H1 (cell line): ENCODE measurements around the gene MTHFD1. TPM values are rescaled to one million over a fixed set of nuclear protein-coding genes. Genes with fewer than 3 reads are reported as not detected.

Experiments used
- CTCF ChIA-PET: fragments of 300-600 bp; sonication (Branson Sonifier 250); formaldehyde crosslinking; loops from one replicate; lab custom pipeline; 2021; ENCODE audit not compliant: partially characterized antibody; lab: Charles Lee
- POLR2A ChIA-PET: fragments of 300-600 bp; sonication (Branson Sonifier 250); formaldehyde crosslinking; loops from one replicate; lab custom pipeline; 2021; ENCODE audit warnings: inconsistent platforms; ENCODE audit not compliant: partially characterized antibody; lab: Charles Lee
- DNase-seq, 2 experiments: peaks; one replicate each; pipeline versions ENCODE4 v3.0.0 to v3.0.0-alpha.2; 2010 to 2022; ENCODE audit warnings: low spot score in 2 of 2, low read depth in 1 of 2, mixed read lengths in 1 of 2
- FAIRE-seq: peaks from 2 replicates; lab custom pipeline; 2011; peaks lifted over from hg19 to GRCh38; lab: Jason Lieb, UNC
- H2AFZ ChIP-seq: 2 replicates; pipeline ENCODE4 v1.8.1; 2012; ENCODE audit warnings: low read length, inconsistent platforms
- H2AK5ac ChIP-seq: 2 replicates; pipeline ENCODE4 v1.6.1; 2013; ENCODE audit warnings: low read depth, low read length
- H2BK120ac ChIP-seq: replicated peaks from 2 replicates; pipeline ENCODE3; 2013; ENCODE audit warnings: low read depth, low read length, inconsistent platforms
- H2BK12ac ChIP-seq: 2 replicates; pipeline ENCODE4 v1.6.1; 2013; ENCODE audit warnings: low read depth, low read length
- H2BK15ac ChIP-seq: 2 replicates; pipeline ENCODE4 v1.6.1; 2013; ENCODE audit warnings: low read length
- H2BK20ac ChIP-seq: 2 replicates; pipeline ENCODE4 v1.6.1; 2013; ENCODE audit warnings: low read length
- H2BK5ac ChIP-seq: 2 replicates; pipeline ENCODE4 v1.6.1; 2013; ENCODE audit warnings: low read depth, low read length
- H3K14ac ChIP-seq: 2 replicates; pipeline ENCODE4 v1.6.1; 2013; ENCODE audit warnings: inconsistent platforms; ENCODE audit not compliant: insufficient read length
- H3K18ac ChIP-seq: 2 replicates; pipeline ENCODE4 v1.6.1; 2013; ENCODE audit warnings: low read length; ENCODE audit errors: extremely low read depth
- H3K23ac ChIP-seq: 2 replicates; pipeline ENCODE4 v1.6.1; 2013; ENCODE audit warnings: inconsistent platforms; ENCODE audit not compliant: insufficient read length
- H3K23me2 ChIP-seq: 2 replicates; pipeline ENCODE4 v1.6.1; 2013; ENCODE audit warnings: low read depth, low read length
- H3K27ac ChIP-seq: 2 replicates; pipeline ENCODE4 v1.6.1; 2011; ENCODE audit warnings: low read depth, low read length, inconsistent platforms
- H3K27me3 ChIP-seq, 4 experiments: replicated peaks in 1 of 4; 1 replicate in 1 of 4; 2 replicates in 3 of 4; pipeline versions ENCODE4 v1.6.1 to v1.8.1; 2011 to 2013; ENCODE audit warnings: low read length in 3 of 4, mild to moderate bottlenecking in 3 of 4, inconsistent platforms in 2 of 4, mixed read lengths in 2 of 4, moderate library complexity in 1 of 4; ENCODE audit not compliant: control insufficient read depth in 3 of 4, insufficient read depth in 3 of 4; ENCODE audit errors: extremely low read depth in 1 of 4
- H3K36me3 ChIP-seq, 4 experiments: 2 replicates each; pipeline versions ENCODE4 v1.6.1 to v1.8.1; 2011 to 2013; ENCODE audit warnings: mild to moderate bottlenecking in 4 of 4, low read length in 3 of 4, moderate library complexity in 2 of 4, control low read depth in 1 of 4, inconsistent platforms in 1 of 4; ENCODE audit not compliant: insufficient read depth in 4 of 4, control insufficient read depth in 2 of 4
- H3K4ac ChIP-seq: replicated peaks from 2 replicates; pipeline ENCODE3; 2013; ENCODE audit warnings: low read length, low read depth, mixed read lengths, inconsistent platforms; ENCODE audit not compliant: insufficient read length
- H3K4me1 ChIP-seq, 4 experiments: replicated peaks in 1 of 4; 1 replicate in 1 of 4; 2 replicates in 3 of 4; pipeline versions ENCODE4 v1.6.1 to v1.8.1; 2011 to 2013; ENCODE audit warnings: low read length in 3 of 4, inconsistent platforms in 2 of 4, mixed read lengths in 1 of 4; ENCODE audit not compliant: insufficient read depth in 4 of 4, control insufficient read depth in 3 of 4
- H3K4me2 ChIP-seq, 2 experiments: 2 replicates each; pipeline versions ENCODE4 v1.6.1 to v1.8.1; 2011 to 2013; ENCODE audit warnings: low read depth in 2 of 2, low read length in 2 of 2, control low read depth in 1 of 2, inconsistent platforms in 1 of 2, mild to moderate bottlenecking in 1 of 2; ENCODE audit not compliant: insufficient read depth in 1 of 2
- H3K4me3 ChIP-seq, 4 experiments: fragments of 200-600, 300-600 bp in 1 of 4; sonication (generic), shearing (Covaris generic), sonication (Bioruptor Twin) in 1 of 4; 2 replicates each; pipeline versions ENCODE4 v1.5.1 to v1.8.1; 2011 to 2016; ENCODE audit warnings: low read length in 4 of 4, low read depth in 3 of 4, control low read depth in 2 of 4, inconsistent platforms in 2 of 4, mild to moderate bottlenecking in 2 of 4, mixed read lengths in 1 of 4, moderate library complexity in 1 of 4; ENCODE audit not compliant: insufficient read depth in 2 of 4; ENCODE audit errors: extremely low read depth in 1 of 4
- H3K56ac ChIP-seq: replicated peaks from 2 replicates; pipeline ENCODE3; 2013; ENCODE audit warnings: low read depth, mild to moderate bottlenecking, mixed read lengths, low read length, inconsistent platforms; ENCODE audit not compliant: insufficient read length
- H3K79me1 ChIP-seq: 2 replicates; pipeline ENCODE4 v1.6.1; 2013; ENCODE audit warnings: low read depth, low read length, control low read depth
- H3K79me2 ChIP-seq, 2 experiments: 2 replicates each; pipeline versions ENCODE4 v1.6.1 to v1.8.1; 2012 to 2013; ENCODE audit warnings: low read length in 2 of 2, mild to moderate bottlenecking in 2 of 2, inconsistent platforms in 1 of 2; ENCODE audit not compliant: insufficient read depth in 2 of 2, control insufficient read depth in 1 of 2
- H3K9ac ChIP-seq, 4 experiments: replicated peaks in 1 of 4; 1 replicate in 1 of 4; 2 replicates in 3 of 4; pipeline versions ENCODE4 v1.6.1 to v1.8.1; 2011 to 2013; ENCODE audit warnings: low read depth in 3 of 4, low read length in 3 of 4, control low read depth in 2 of 4, mild to moderate bottlenecking in 2 of 4, moderate library complexity in 2 of 4, inconsistent platforms in 1 of 4; ENCODE audit errors: extremely low read depth in 1 of 4
- H3K9me3 ChIP-seq, 2 experiments: 2 replicates each; pipeline versions ENCODE4 v1.6.1 to v1.8.1; 2012 to 2013; ENCODE audit warnings: mild to moderate bottlenecking in 2 of 2, moderate library complexity in 2 of 2, control low read depth in 1 of 2, inconsistent platforms in 1 of 2, low read depth in 1 of 2, low read length in 1 of 2, mixed read lengths in 1 of 2; ENCODE audit not compliant: insufficient read depth in 2 of 2
- H4K20me1 ChIP-seq, 2 experiments: replicated peaks in 1 of 2; 2 replicates each; pipeline versions ENCODE3 to v1.8.1; 2011 to 2013; ENCODE audit warnings: inconsistent platforms in 2 of 2, low read length in 2 of 2, mild to moderate bottlenecking in 1 of 2; ENCODE audit not compliant: insufficient read depth in 2 of 2, control insufficient read depth in 1 of 2
- H4K5ac ChIP-seq: 2 replicates; pipeline ENCODE4 v1.6.1; 2013; ENCODE audit warnings: low read length, low read depth, mixed read lengths, inconsistent platforms; ENCODE audit not compliant: insufficient read length
- H4K8ac ChIP-seq: 2 replicates; pipeline ENCODE4 v1.8.0; 2013; ENCODE audit warnings: mild to moderate bottlenecking, moderate library complexity, low read length, inconsistent platforms; ENCODE audit not compliant: insufficient read depth; ENCODE audit errors: extremely low read depth
- H4K91ac ChIP-seq: replicated peaks from 2 replicates; pipeline ENCODE3; 2013; ENCODE audit warnings: low read length, mixed read lengths, inconsistent platforms; ENCODE audit not compliant: insufficient read length
- CREB1 ChIP-seq: IDR thresholded peaks from 2 replicates; pipeline ENCODE4 v1.6.1; 2012; ENCODE audit warnings: inconsistent platforms
- EZH2 ChIP-seq: fragments of 200-600 bp; sonication (generic); IDR thresholded peaks from 2 replicates; pipeline ENCODE4 v1.7.1; 2012; ENCODE audit warnings: low read depth, mild to moderate bottlenecking, moderate library complexity, low read length, inconsistent platforms; ENCODE audit not compliant: severe bottlenecking
- GABPA ChIP-seq: IDR thresholded peaks from 2 replicates; pipeline ENCODE4 v1.6.1; 2011; ENCODE audit warnings: mild to moderate bottlenecking, low read length, moderate library complexity, borderline replicate concordance; ENCODE audit not compliant: insufficient read depth
- HDAC2 ChIP-seq, 2 experiments: fragments of 300-600 bp in 1 of 2; sonication (generic) in 1 of 2; IDR thresholded peaks; 2 replicates each; pipeline ENCODE4 v1.6.1; 2011 to 2012; ENCODE audit warnings: low read depth in 2 of 2, low read length in 2 of 2, mild to moderate bottlenecking in 2 of 2, moderate library complexity in 2 of 2, borderline replicate concordance in 1 of 2, inconsistent platforms in 1 of 2
- JUN ChIP-seq: IDR thresholded peaks from 2 replicates; pipeline ENCODE4 v1.6.1; 2011; ENCODE audit warnings: low read depth, mild to moderate bottlenecking, improper control_type of control experiment, low read length
- PHF8 ChIP-seq: fragments of 200-600 bp; sonication (generic); conservative IDR thresholded peaks from 2 replicates; pipeline ENCODE4 v1.7.1; 2012; ENCODE audit warnings: low read depth, mild to moderate bottlenecking, inconsistent platforms, low read length, moderate library complexity
- RNF2 ChIP-seq: fragments of 200-900, 300-1000 bp; sonication (generic); IDR thresholded peaks from 2 replicates; pipeline ENCODE4 v1.7.1; 2016; ENCODE audit warnings: borderline replicate concordance, low read depth, mild to moderate bottlenecking, antibody characterized with exemption, low read length; ENCODE audit not compliant: poor library complexity, severe bottlenecking; ENCODE audit errors: missing control alignments
- SP1 ChIP-seq: IDR thresholded peaks from 2 replicates; pipeline ENCODE4 v1.6.1; 2011; ENCODE audit warnings: low read depth, low read length
- TAF1 ChIP-seq: IDR thresholded peaks from 2 replicates; pipeline ENCODE4 v1.6.1; 2011; ENCODE audit warnings: mild to moderate bottlenecking, low read depth, low read length
- ZNF274 ChIP-seq: IDR thresholded peaks from 2 replicates; pipeline ENCODE4 v1.7.0; 2012; ENCODE audit warnings: low read length, borderline replicate concordance; ENCODE audit errors: extremely low read depth
- WGBS, 2 experiments: shearing (Covaris generic) in 1 of 2; methylation state at CpG; one replicate each; pipeline versions ENCODE4 v1.1.6 to v1.1.7; 2013 to 2015; ENCODE audit warnings: low lambda C conversion rate in 2 of 2, mixed read lengths in 2 of 2, inconsistent platforms in 1 of 2, low coverage in 1 of 2, missing lambda C conversion rate in 1 of 2; ENCODE audit not compliant: insufficient replicate concordance in 2 of 2, insufficient coverage in 1 of 2, insufficient read length in 1 of 2; ENCODE audit errors: extremely low coverage in 1 of 2, missing lambda C conversion rate in 1 of 2; 5-methylcytosine and 5-hydroxymethylcytosine counted together
- polyA plus RNA-seq, 7 experiments: library from polyadenylated mRNA; depleted of rRNA in 3 of 7; stranded (reverse) in 5 of 7; unstranded in 2 of 7; fragments of >200 nt in 5 of 7; fragments of 200-250 nt in 2 of 7; gene quantifications; 1 replicate in 5 of 7; 2 replicates in 1 of 7; 4 replicates in 1 of 7; pipeline versions ENCODE4 v1.2.1 to v1.2.3, GENCODE V29; 2011 to 2013; ENCODE audit warnings: missing spikeins in 2 of 7, mixed read lengths in 2 of 7
- total RNA-seq: library from RNA; stranded (reverse); fragmentation: NEBNext Ultra II Directional; extraction: Animal tissue kit (Norgen Biotek cat#: 25700); gene quantifications from 2 replicates; pipeline ENCODE4 v1.2.1, GENCODE V29; 2021
- TF ChIP-seq, protein P1 (sequence below): IDR thresholded peaks from 2 replicates; pipeline ENCODE4 v1.6.1; 2011; ENCODE audit warnings: low read length, improper control_type of control experiment
- TF ChIP-seq, protein P2 (sequence below): IDR thresholded peaks from 2 replicates; pipeline ENCODE4 v1.6.1; 2012; ENCODE audit warnings: inconsistent platforms

MTHFD1 gene
- total and polyA plus RNA-seq, 2 of the 8 experiments (the other 6 are each of a cell fraction or from before 2014, with no cell fraction given), result 79.7 to 332 TPM

DNA sequence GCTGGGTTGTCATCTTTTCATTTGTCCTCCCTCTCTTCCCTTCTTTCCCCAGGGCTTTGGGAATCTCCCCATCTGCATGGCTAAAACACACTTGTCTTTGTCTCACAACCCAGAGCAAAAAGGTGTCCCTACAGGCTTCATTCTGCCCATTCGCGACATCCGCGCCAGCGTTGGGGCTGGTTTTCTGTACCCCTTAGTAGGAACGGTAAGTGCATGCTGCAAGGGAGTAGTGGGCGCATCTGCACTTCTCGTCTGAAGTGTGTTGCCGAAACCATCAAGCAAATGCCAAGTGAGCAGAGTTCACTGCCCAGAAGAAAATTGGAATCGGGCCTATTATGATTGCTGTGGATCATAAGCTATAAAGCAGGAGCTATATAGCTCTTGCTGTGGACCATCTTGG, 66.5 kb downstream of the MTHFD1 start:
- Histone ChIP-seq H4K8ac (no peak overlapping the region), H4K20me1 (peaks cover 0 to 4% of the 10 kb centered on the region in 2 experiments), H3K27me3 (no peaks in the 10 kb centered on the region), H3K79me2 (no peaks in the 10 kb centered on the region), H3K56ac (no peak overlapping the region), H2AFZ (no peak overlapping the region), H2BK120ac (no peak overlapping the region), H2BK12ac (no peak overlapping the region), H2AK5ac (no peak overlapping the region), H3K27ac (no peak overlapping the region), H3K9me3 (no peaks in the 10 kb centered on the region), H3K23me2 (no peaks in the 10 kb centered on the region), H3K4me1 (no peaks in the 10 kb centered on the region), H3K79me1 (no peaks in the 10 kb centered on the region), H3K18ac (no peak overlapping the region), H3K14ac (no peak overlapping the region), H3K4me2 (no peak overlapping the region), H2BK15ac (no peak overlapping the region), H4K91ac (no peak overlapping the region), H2BK20ac (no peak overlapping the region), H3K9ac (no peak overlapping the region), H3K23ac (no peak overlapping the region), H4K5ac (no peak overlapping the region), H3K4me3 (no peak overlapping the region), H3K4ac (no peak overlapping the region), H3K36me3 (peaks cover 22 to 74% (median 63%) of the 10 kb centered on the region in 4 experiments), H2BK5ac (no peak overlapping the region)
- POLR2A ChIA-PET, result interaction anchor here (2.2 kb wide), 1 partner anchor 9 kb away, joined by 5 read pairs; no protein-coding TSS in a partner anchor
- FAIRE-seq (no peak), DNase-seq (no peak)
- 96% methylated on average over 10 of the region's 10 CpGs; no CpG with 5 or more reads in 1 of the 2 experiments for WGBS, 2 experiments
- CTCF ChIA-PET, result interaction anchor here (2.1 kb wide), 1 partner anchor 24 kb away, joined by 5 read pairs; no protein-coding TSS in a partner anchor
- TF ChIP-seq JUN, result no peak
- no peak for TF ChIP-seq GABPA
- no peak for TF ChIP-seq ZNF274
- no peak for TF ChIP-seq TAF1
- no peak for TF ChIP-seq RNF2
- TF ChIP-seq EZH2, result no peak
- TF ChIP-seq CREB1, result no peak
- no peak for TF ChIP-seq HDAC2 (IDR thresholded peaks at IDR 0.05; ENCODE audit: borderline replicate concordance in 1 of 2, low read depth in 2 of 2, low read length in 2 of 2)
- TF ChIP-seq, protein P1, sequence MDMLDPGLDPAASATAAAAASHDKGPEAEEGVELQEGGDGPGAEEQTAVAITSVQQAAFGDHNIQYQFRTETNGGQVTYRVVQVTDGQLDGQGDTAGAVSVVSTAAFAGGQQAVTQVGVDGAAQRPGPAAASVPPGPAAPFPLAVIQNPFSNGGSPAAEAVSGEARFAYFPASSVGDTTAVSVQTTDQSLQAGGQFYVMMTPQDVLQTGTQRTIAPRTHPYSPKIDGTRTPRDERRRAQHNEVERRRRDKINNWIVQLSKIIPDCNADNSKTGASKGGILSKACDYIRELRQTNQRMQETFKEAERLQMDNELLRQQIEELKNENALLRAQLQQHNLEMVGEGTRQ, result no peak
- no peak for TF ChIP-seq PHF8
- TF ChIP-seq, protein P2, sequence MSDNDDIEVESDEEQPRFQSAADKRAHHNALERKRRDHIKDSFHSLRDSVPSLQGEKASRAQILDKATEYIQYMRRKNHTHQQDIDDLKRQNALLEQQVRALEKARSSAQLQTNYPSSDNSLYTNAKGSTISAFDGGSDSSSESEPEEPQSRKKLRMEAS, result no peak
- TF ChIP-seq SP1, result no peak
